GM12891 (cell line): ENCODE results near the gene AFAP1. TPM values are rescaled to one million over a fixed set of nuclear protein-coding genes. Genes with fewer than 3 reads are reported as not detected.
A peak's percentile ranks its signal among the peaks of the same experiment; 100 is the strongest.

Experiments used
- DNase-seq: peaks from one replicate; pipeline ENCODE4 v3.0.0; 2011; ENCODE audit warnings: low spot score; ENCODE audit not compliant: insufficient read length
- FAIRE-seq: peaks from 2 replicates; lab custom pipeline; 2011; peaks lifted over from hg19 to GRCh38; lab: Jason Lieb, UNC
- PAX5 ChIP-seq: IDR thresholded peaks from 2 replicates; pipeline ENCODE4 v1.6.1; 2011; ENCODE audit warnings: low read length, moderate library complexity, mild to moderate bottlenecking; ENCODE audit not compliant: insufficient read depth, severe bottlenecking
- POLR2A ChIP-seq: IDR thresholded peaks from 2 replicates; pipeline ENCODE4 v1.6.1; 2011; ENCODE audit warnings: low read depth, low read length, control low read depth
- POLR2AphosphoS5 ChIP-seq: IDR thresholded peaks from 2 replicates; pipeline ENCODE4 v1.6.1; 2011; ENCODE audit warnings: low read depth, low read length, control low read depth
- POU2F2 ChIP-seq: IDR thresholded peaks from 2 replicates; pipeline ENCODE4 v1.6.1; 2011; ENCODE audit warnings: low read depth, mild to moderate bottlenecking, control low read depth, low read length, moderate library complexity
- SPI1 ChIP-seq: IDR thresholded peaks from 2 replicates; pipeline ENCODE4 v1.6.1; 2011; ENCODE audit warnings: low read depth, low read length, control low read depth
- TAF1 ChIP-seq: IDR thresholded peaks from 2 replicates; pipeline ENCODE4 v1.6.1; 2011; ENCODE audit warnings: low read depth, low read length, control low read depth
- polyA plus RNA-seq: library from polyadenylated mRNA; unstranded; fragments of >200 nt; gene quantifications from one replicate; pipeline ENCODE4 v1.2.1, GENCODE V29; 2012; ENCODE audit warnings: low read depth, missing spikeins, inconsistent platforms; ENCODE audit not compliant: missing spikeins

The AFAP1 gene
- polyA plus RNA-seq: 1.3 TPM

DNA sequence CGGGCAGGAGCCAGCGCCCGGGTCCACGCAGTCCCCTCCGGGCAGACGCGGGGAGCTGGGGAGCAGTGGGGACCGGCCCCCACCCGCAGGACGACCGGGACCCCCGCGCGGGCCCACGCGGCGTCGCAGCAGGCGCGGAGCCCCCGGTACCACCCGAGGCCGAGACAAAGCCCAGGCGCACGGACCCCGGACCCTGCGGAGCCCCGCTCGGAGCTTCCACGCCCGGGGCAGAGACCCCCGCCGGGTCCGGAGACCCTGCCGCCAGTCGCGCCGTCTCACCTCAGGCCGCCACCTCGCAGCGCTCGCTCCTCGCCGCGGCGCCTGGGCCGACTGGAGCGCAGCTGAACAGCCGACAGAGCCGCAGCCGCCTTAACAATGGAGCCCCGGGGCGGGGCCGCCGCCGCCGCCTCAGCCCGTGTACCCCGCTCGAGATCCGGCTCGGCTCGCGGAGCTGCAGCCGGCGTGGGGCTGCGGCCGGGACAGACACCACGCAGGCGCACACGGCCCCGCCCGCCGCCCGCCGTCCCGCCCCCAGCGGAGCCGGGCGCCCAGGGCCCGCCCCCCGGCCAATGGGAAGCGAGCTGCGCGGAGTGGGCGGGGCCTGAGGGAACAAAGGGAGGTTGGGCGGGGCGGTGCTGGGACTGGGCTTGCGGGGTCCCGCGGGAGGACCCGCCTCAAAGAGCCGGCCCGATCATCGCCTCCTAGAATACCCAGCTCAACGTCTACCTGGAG is at the start of gene AFAP1:
Gene AFAP1, minus strand, starts transcription at position 485 of the 732 bp plus-strand sequence. CDS start 67,783 bp downstream, outside the sequence.
- peak; percentile 47 for FAIRE-seq
- DNase-seq: peak; percentile 97
- TF ChIP-seq POU2F2 (no peak), SPI1 (no peak), POLR2A (no peak), POLR2AphosphoS5 (no peak), PAX5 (no peak)

DNA sequence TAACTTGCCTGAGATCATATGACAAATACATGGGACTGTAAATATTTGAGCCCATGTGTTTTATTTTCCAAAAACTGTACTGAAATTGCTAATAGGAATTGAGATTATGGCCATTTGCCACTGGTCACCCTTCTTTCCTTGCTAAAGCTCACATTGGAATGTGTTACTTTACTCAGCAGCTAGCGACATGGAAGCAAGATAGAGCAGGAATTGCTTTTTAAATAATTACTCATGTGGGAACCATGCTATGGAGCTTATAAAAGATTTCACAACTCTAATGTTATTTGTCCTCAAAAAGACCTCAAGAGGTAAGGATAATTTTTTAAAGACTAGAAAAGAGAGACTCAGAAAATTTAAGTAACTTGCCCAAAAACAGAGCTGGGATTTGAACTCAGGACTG is 48.8 kb upstream of the AFAP1 start:
- TF ChIP-seq POLR2AphosphoS5 (no peak), POLR2A (no peak), POU2F2 (no peak), SPI1 (no peak), PAX5 (no peak), TAF1 (no peak)
- FAIRE-seq (no peak), DNase-seq (no peak)

GRCh38 chr4:7987148-7987989 is 47.7 kb upstream of the AFAP1 start:
- FAIRE-seq (peak; percentile 92), DNase-seq (peak; percentile 75)
- no peak for TF ChIP-seq POLR2A
- TF ChIP-seq POLR2AphosphoS5: no peak
- TF ChIP-seq POU2F2: peak; percentile 73; the same call in 1 of the 2 replicates
- TF ChIP-seq SPI1: no peak

- no peak for TF ChIP-seq POLR2A
- TF ChIP-seq TAF1: no peak
- TF ChIP-seq SPI1: no peak
- TF ChIP-seq POLR2AphosphoS5: no peak
- no peak for TF ChIP-seq POU2F2
- TF ChIP-seq PAX5: no peak
- DNase-seq (no peak), FAIRE-seq (no peak)
Measured at GRCh38 chr4:7985891-7986441, 46.3 kb upstream of the AFAP1 start.

- TF ChIP-seq SPI1: no peak
- no peak for TF ChIP-seq POLR2A
- TF ChIP-seq POU2F2: no peak
- TF ChIP-seq POLR2AphosphoS5: no peak
- DNase-seq (no peak), FAIRE-seq (no peak)
Measured at GRCh38 chr4:7985072-7985471, 45.4 kb upstream of the AFAP1 start.

GRCh38 chr4:7984286-7984925 is 44.7 kb upstream of the AFAP1 start:
- DNase-seq (no peak), FAIRE-seq (no peak)
- TF ChIP-seq SPI1 (no peak), POLR2AphosphoS5 (no peak), TAF1 (no peak), PAX5 (no peak)

- DNase-seq (no peak), FAIRE-seq (no peak)
- no peak for TF ChIP-seq POU2F2
- TF ChIP-seq TAF1: no peak
- no peak for TF ChIP-seq POLR2AphosphoS5
- no peak for TF ChIP-seq SPI1
- no peak for TF ChIP-seq PAX5
- no peak for TF ChIP-seq POLR2A
Measured at GRCh38 chr4:7983296-7983695, 43.6 kb upstream of the AFAP1 start.

- FAIRE-seq (no peak), DNase-seq (no peak)
- no peak for TF ChIP-seq POU2F2
Measured at GRCh38 chr4:7981738-7982394, 42.2 kb upstream of the AFAP1 start.

- no peak for DNase-seq
- TF ChIP-seq PAX5 (no peak), POU2F2 (no peak), POLR2AphosphoS5 (no peak), TAF1 (no peak), POLR2A (no peak), SPI1 (no peak)
- no peak for FAIRE-seq
Measured at GRCh38 chr4:7980036-7980435, 40.4 kb upstream of the AFAP1 start.

DNA sequence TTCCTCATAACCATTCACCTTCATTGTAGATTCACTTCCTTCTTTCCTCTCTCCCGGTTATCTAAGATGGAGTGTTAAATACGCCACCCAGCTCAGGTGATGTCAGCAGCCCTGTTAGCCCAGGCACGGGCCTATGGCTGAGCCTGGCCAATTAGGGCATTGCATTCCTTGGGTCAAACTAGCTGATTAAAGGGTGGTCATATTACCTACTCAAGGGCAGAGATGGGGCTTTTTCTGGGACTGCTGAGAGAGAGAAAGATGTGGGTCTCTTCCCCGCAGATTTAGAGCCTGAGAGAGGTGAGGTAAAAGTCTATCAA is 39.9 kb upstream of the AFAP1 start:
- TF ChIP-seq POU2F2 (no peak), POLR2AphosphoS5 (no peak)
- no peak for FAIRE-seq
- DNase-seq: no peak
